Adrenal gland (tissue), 5 donors: ENCODE measurements around the gene NKAIN2.

ENCODE experiments used
- POLR2A ChIP-seq, 2 donors: fragments of 450-650 bp; IDR thresholded peaks; one replicate each; pipeline ENCODE4 v1.6.1; 2017; ENCODE audit warnings: antibody characterized with exemption in 2 of 2, mild to moderate bottlenecking in 2 of 2, moderate library complexity in 1 of 2
- TF ChIP-seq, protein P1 (sequence below), 6 experiments: fragments of 450-650 bp in 4 of 6; fragments of 200-600 bp in 2 of 6; sonication (generic) in 1 of 6; IDR thresholded peaks; 1 replicate in 5 of 6; 2 replicates in 1 of 6; pipeline versions ENCODE4 v1.5.1 to v1.8.0; 2016 to 2021; ENCODE audit warnings: antibody characterized with exemption in 6 of 6, mild to moderate bottlenecking in 2 of 6, moderate library complexity in 1 of 6
- donor health status: DM: no; HTN: no; CAD: no.

DNA sequence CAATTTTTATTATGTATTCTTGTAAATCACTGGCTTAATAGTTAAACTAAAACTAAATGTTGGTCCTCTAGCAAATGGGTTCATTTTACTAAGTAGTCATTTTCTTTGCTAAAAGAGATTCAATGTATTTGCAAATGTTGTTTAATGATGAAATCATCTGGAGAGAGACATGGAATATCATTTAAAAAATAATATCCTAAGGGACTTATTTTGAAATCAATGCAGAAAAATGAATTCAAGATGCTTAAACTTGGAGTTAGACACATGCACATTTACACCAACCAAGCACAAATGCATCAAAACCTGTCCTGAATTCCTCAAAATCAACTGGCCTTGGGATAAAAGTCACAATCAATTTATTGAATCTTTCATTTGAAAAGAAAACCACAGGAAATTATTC is 993.6 kb downstream of the NKAIN2 start:
- TF ChIP-seq, protein P1, sequence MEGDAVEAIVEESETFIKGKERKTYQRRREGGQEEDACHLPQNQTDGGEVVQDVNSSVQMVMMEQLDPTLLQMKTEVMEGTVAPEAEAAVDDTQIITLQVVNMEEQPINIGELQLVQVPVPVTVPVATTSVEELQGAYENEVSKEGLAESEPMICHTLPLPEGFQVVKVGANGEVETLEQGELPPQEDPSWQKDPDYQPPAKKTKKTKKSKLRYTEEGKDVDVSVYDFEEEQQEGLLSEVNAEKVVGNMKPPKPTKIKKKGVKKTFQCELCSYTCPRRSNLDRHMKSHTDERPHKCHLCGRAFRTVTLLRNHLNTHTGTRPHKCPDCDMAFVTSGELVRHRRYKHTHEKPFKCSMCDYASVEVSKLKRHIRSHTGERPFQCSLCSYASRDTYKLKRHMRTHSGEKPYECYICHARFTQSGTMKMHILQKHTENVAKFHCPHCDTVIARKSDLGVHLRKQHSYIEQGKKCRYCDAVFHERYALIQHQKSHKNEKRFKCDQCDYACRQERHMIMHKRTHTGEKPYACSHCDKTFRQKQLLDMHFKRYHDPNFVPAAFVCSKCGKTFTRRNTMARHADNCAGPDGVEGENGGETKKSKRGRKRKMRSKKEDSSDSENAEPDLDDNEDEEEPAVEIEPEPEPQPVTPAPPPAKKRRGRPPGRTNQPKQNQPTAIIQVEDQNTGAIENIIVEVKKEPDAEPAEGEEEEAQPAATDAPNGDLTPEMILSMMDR (IDR thresholded peaks at IDR 0.05): no peak
- TF ChIP-seq POLR2A (IDR thresholded peaks at IDR 0.05): no peak
